Keratinocyte (primary cell): ENCODE data around the gene VARS1.

Experiments
- CTCF ChIP-seq, 3 experiments: IDR thresholded peaks in 1 of 3; conservative IDR thresholded peaks in 1 of 3; optimal IDR thresholded peaks in 1 of 3; 2 replicates in 2 of 3; 3 replicates in 1 of 3; pipeline versions ENCODE3 to v1.5.1; 2011; ENCODE audit warnings: low read length in 3 of 3, mild to moderate bottlenecking in 3 of 3, moderate library complexity in 2 of 3, control low read depth in 1 of 3, inconsistent platforms in 1 of 3; ENCODE audit not compliant: insufficient read depth in 2 of 3; ENCODE audit errors: extremely low read depth in 1 of 3
- EZH2 ChIP-seq: IDR thresholded peaks from one replicate; pipeline ENCODE4 v1.6.1; 2012; ENCODE audit warnings: inconsistent platforms, mild to moderate bottlenecking, low read length, moderate library complexity

- TF ChIP-seq CTCF (optimal IDR thresholded peaks at IDR 0.05 in 1 of 3, IDR thresholded peaks at IDR 0.05 in 1 of 3, conservative IDR thresholded peaks at IDR 0.05 in 1 of 3; ENCODE audit: extremely low read depth in 1 of 3, insufficient read depth in 2 of 3, low read length in 3 of 3) (no peak), EZH2 (no peak)
Observed at GRCh38 chr6:31822036-31822821, 26.7 kb upstream of the VARS1 start.
